Activated naive CD8-positive, alpha-beta T cell (primary cell): ENCODE data around the gene DHRS2.

ENCODE experiments used
- H3K27ac Mint-ChIP-seq: one replicate; pipeline ENCODE4 v1.8.0; 2021; ENCODE audit warnings: mixed read lengths
- H3K27me3 Mint-ChIP-seq: one replicate; pipeline ENCODE4 v1.8.0; 2021; ENCODE audit warnings: mixed read lengths
- H3K36me3 Mint-ChIP-seq: one replicate; pipeline ENCODE4 v1.8.0; 2021; ENCODE audit warnings: mixed read lengths
- H3K4me1 Mint-ChIP-seq: one replicate; pipeline ENCODE4 v1.8.0; 2021; ENCODE audit warnings: low read depth, mixed read lengths
- H3K4me3 Mint-ChIP-seq: one replicate; pipeline ENCODE4 v1.8.0; 2021; ENCODE audit warnings: mild to moderate bottlenecking, mixed read lengths
- H3K9me3 Mint-ChIP-seq: one replicate; pipeline ENCODE4 v1.8.0; 2021; ENCODE audit warnings: low read depth, mixed read lengths

DHRS2 gene

DNA sequence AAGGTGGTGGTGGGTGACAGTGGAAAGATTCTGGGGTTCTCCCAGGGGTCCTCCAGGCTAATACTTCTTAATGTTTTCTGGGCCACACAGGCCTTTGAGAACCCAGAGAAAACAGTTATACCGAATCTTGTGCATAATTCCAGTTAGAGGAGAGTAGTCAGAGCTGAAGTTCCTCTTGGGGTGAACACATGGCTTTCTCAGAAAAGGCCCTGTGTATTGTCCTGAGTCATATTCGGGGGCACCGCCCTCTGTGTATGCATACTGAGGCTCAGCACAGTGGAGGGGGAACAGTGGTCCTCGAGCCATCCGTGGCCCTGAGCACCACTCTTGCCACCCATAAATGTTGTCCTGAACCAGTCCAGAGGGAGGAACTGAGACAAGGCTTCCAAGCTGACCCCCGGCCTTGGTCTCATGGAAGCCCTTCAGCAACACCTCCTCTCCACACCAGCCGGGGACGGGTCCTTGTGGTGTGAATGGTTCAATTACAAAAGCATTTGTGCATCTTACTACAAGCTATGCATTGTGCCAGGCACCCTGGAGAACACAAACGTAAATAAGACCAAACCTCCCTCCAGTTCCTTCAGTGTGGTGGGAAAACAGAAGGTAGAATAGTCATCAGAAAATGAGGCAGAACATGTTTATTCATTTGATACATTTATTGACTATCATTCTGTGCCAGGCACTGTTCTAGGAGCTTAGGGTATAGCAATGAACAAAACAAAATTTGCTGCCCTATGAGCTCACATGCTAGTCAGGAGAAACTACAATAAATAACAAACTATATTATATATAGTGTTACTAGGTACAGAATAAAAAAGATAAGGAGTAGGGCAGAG, 9.9 kb downstream of the DHRS2 start:
- H3K36me3 Mint-ChIP-seq, result no peaks in the 10 kb centered on the region
- H3K27ac Mint-ChIP-seq, result no peak overlapping the region
- H3K4me3 Mint-ChIP-seq, result no peak overlapping the region
- H3K27me3 Mint-ChIP-seq, result peaks cover 3% of the 10 kb centered on the region
- no peaks in the 10 kb centered on the region for H3K9me3 Mint-ChIP-seq
- H3K4me1 Mint-ChIP-seq, result no peaks in the 10 kb centered on the region

DNA sequence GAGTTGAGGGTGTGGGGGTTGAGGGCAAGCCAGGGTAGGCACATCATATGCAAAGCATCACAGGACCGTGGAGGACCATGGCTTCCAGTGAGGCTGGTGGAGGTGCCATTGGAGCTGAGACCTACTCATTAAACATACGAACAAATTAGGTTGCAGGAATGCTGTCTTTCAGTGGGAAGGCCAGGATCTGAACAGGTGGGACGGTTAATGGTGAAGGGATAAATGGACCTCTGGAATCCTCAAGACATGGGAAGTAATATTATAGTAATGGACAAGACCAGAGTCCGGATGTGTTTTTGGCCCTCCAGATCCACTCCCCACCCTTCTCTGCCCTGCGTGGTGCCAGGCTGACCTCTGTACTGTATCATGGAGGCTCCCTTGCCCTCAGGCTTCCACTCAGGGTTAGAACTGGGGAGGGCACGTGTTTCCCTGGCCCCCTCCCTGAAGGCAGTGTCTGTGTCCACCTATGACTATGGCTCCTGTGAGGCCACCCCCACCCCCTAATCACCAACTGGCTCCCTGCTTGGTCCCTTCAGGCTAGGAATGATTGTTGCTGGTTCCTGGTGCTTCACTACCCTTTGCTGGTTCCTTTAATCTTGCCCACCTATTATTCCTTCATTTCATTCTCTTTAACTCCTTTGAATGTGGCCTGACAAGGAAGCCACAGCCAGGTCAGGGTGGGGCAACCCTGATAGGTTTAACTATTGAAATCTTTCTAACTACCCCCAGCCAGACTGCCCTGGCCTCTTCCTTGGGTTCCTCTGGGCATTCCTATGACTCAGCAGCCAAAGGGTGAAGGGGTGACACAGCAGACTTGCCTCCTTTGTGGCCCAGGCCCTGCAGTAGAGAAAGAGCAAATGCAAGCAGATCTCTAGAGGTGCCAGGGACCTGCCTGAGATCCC, 10.7 kb downstream of the DHRS2 start:
- Mint-ChIP-seq H3K36me3 (no peaks in the 10 kb centered on the region), H3K27ac (no peak overlapping the region), H3K27me3 (peaks cover 3% of the 10 kb centered on the region), H3K4me1 (no peaks in the 10 kb centered on the region), H3K9me3 (no peaks in the 10 kb centered on the region), H3K4me3 (no peak overlapping the region)

DNA sequence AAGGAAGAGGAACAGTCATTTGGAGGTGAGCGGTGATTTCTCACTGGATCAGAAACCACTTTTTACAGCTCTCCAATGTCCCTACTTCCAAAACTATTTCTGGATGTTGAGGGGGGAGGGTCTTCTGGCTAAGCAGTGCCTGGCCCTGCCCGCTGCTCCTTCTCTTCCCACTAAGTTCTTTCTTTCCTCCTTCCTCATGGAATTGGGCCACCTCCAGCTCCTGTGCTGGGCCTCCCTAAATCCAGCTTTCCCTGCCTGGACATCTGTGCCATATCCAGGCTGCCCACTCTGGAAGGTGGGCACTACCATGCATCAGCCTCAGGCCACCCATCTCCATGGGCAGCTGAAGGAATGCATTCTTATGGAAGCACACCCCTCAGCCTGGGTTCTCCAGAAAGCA, 11.5 kb downstream of the DHRS2 start:
- no peaks in the 10 kb centered on the region for H3K4me1 Mint-ChIP-seq
- H3K9me3 Mint-ChIP-seq, result no peaks in the 10 kb centered on the region
- H3K27ac Mint-ChIP-seq, result no peak overlapping the region
- no peak overlapping the region for H3K4me3 Mint-ChIP-seq
- H3K27me3 Mint-ChIP-seq, result peaks cover 3% of the 10 kb centered on the region
- H3K36me3 Mint-ChIP-seq, result no peaks in the 10 kb centered on the region

DNA sequence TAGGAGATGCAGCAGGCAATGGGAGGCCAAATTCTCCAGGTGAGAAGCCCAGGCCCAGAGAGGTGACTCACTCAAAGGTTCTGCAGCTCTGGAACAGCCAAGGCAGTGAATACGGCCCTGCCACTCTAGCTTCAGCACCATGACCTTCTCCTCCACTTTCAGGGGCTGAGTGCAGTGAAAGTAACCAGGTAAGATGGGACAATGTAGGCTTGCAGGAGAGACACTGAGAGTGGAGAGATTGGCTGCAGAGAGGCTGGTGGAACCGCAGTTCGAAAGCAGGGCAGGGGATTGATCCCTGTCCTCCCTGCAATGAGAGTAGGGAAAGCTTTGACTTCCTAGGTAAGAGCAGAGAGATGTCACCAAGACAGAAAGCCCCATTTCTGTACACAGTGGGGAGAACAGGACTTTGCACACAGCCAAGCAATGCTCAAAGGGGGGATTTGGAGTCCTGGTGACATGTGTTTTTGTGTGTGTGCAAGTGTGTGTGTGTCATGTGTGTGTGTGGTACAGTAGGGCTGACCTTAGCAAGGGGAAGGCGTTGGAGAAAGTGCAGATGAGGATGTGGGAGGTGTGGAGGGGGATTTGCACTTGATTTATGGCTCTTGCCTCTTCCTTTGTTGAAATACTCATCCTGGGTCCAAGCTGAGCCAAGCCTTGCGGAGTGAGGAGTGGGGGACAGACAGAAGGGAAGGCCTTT, 12.7 kb downstream of the DHRS2 start:
- H3K36me3 Mint-ChIP-seq, result no peaks in the 10 kb centered on the region
- no peaks in the 10 kb centered on the region for H3K4me1 Mint-ChIP-seq
- no peaks in the 10 kb centered on the region for H3K9me3 Mint-ChIP-seq
- H3K4me3 Mint-ChIP-seq, result no peak overlapping the region
- H3K27me3 Mint-ChIP-seq, result peaks cover 3% of the 10 kb centered on the region
- no peak overlapping the region for H3K27ac Mint-ChIP-seq

DNA sequence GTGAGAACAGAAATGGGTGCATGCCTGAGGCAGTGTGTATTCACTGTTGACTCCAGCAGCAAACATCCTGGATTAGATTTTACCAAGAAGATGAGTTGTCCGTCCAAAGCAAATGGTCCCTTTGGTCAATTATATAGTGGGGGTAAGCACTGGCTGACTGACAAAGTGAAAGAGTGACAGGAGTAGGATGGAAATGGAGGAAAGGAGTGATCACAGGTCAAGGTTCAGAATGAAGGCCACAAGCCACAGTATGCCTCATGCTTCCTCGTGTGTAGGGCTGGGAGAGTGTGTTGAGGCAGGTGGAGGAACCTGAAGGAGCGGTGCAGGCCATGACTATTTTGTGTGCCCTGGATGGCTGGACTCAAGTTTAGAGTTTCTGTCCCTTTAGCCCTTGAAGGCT, 14.3 kb downstream of the DHRS2 start:
- H3K4me3 Mint-ChIP-seq, result no peak overlapping the region
- H3K9me3 Mint-ChIP-seq, result no peaks in the 10 kb centered on the region
- H3K36me3 Mint-ChIP-seq, result peaks cover 2% of the 10 kb centered on the region
- peaks cover 3% of the 10 kb centered on the region for H3K27me3 Mint-ChIP-seq
- no peaks in the 10 kb centered on the region for H3K4me1 Mint-ChIP-seq
- no peak overlapping the region for H3K27ac Mint-ChIP-seq

DNA sequence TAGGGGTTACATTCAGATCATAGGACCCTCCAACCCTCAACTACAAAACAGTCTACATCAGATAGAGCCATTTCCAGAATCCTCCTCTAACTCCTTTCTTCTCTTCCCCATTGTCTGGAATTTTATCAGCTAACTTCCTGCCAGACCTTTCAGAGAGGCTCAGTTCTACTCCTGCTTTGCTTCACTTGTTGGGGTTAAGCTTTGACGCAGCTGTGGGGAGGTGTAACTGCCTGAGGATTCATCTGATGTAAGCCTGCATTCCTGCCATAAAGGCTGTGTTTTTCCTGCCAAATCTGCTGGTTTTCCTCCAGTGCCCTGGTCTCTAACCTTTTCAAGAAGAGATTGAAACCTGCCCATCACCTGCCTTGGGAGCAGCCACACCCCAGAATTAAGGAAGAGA, 16.9 kb downstream of the DHRS2 start:
- Mint-ChIP-seq H3K27ac (no peak overlapping the region), H3K4me1 (no peaks in the 10 kb centered on the region), H3K9me3 (no peaks in the 10 kb centered on the region), H3K27me3 (peaks cover 3% of the 10 kb centered on the region), H3K4me3 (no peak overlapping the region), H3K36me3 (peaks cover 2% of the 10 kb centered on the region)

DNA sequence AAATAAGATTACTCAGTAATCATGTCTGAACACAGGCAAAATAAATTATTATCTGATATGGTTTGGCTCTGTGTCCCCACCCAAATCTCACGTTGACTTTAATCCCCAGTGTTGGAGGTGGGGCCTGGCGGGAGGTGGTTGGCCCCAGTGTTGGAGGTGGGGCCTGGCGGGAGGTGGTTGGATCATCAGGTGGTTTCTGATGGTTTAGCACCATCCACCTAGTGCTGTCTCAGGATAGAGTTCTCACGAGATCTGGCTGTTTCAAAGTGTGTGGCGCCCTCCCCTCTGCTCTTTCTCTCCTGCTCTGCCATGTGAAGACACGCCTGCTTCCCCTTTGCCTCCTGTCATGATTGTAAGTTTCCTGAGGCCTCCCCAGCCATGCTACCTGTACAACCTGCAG, 18.1 kb downstream of the DHRS2 start:
- peaks cover 2% of the 10 kb centered on the region for H3K36me3 Mint-ChIP-seq
- H3K27me3 Mint-ChIP-seq, result no peaks in the 10 kb centered on the region
- H3K9me3 Mint-ChIP-seq, result no peaks in the 10 kb centered on the region
- no peaks in the 10 kb centered on the region for H3K4me1 Mint-ChIP-seq
- no peak overlapping the region for H3K27ac Mint-ChIP-seq
- no peak overlapping the region for H3K4me3 Mint-ChIP-seq

DNA sequence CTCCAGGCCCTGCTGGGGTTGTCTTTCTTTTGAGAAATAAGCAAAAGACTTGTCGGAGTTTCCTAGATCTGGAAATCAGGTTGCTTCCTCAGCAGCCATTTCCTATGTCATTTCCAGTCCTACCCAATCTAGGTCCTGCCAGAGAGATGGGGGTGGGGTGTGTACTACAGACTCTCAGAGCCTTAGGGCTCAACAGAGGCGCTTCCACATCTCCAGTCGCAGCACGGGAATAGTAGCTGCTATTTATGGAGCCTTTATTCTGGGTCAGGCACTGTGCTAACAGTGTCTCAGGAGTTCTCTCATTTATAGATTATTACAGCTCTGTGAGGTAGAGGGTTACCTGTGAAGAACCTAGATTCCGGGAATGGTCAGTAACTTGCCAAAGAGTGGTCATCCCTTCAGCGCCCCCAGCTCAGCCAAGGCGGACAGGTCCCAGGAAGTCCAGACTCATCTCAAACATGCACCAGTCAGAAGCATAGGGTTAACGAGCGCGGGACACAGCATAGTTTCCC, 21.9 kb downstream of the DHRS2 start:
- Mint-ChIP-seq H3K27ac (no peak overlapping the region), H3K9me3 (no peaks in the 10 kb centered on the region), H3K27me3 (no peaks in the 10 kb centered on the region), H3K36me3 (peaks cover 4% of the 10 kb centered on the region), H3K4me1 (peaks cover 6% of the 10 kb centered on the region), H3K4me3 (no peak overlapping the region)

DNA sequence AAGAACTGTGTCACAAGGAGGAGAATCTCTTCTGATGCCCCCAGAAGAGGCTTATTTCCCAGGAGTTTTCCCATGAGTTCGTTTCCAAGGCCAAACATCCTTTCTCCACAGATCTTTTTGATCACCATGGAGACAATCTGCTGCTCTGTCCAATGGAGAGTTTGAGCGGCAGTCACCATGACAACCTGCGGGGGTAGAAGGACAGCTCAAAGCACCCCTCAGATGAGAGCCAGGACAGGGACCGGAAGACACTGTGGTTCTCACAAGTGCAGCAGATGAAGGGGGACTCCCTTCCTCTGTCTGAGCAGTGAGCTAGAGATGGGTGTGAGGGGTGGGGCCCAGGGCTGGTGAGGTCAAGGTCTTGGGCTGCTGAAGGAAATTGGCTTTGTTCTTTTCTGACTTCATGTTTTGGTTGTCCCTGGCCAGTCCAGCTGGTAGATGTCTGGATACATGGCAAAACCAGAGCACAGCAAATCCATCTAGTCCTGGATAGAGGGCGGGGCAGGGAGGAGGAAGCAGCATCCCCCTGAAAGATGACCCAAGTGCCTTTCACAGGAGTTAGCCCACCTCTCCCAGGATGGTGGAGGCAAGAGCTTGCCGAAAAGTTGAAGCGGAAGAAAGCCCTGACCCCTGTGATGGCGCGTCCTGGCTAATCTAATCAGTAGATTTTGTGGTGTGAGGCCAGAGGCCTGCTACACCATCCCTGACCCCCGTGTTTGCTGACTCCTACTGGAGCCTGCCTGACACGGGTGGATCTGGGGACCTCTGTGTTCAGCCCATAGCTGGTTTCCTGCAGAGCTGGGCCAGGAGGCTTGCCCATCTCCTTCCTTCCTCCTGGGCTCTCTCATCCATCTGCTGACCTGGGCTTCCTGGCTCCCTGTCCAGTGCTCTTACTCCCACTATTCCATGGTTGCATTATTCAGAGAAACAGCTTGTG, 24.4 kb downstream of the DHRS2 start:
- Mint-ChIP-seq H3K27me3 (peaks cover 2% of the 10 kb centered on the region), H3K4me3 (no peak overlapping the region), H3K9me3 (no peaks in the 10 kb centered on the region), H3K36me3 (peaks cover 2% of the 10 kb centered on the region), H3K4me1 (peaks cover 6% of the 10 kb centered on the region), H3K27ac (no peak overlapping the region)

DNA sequence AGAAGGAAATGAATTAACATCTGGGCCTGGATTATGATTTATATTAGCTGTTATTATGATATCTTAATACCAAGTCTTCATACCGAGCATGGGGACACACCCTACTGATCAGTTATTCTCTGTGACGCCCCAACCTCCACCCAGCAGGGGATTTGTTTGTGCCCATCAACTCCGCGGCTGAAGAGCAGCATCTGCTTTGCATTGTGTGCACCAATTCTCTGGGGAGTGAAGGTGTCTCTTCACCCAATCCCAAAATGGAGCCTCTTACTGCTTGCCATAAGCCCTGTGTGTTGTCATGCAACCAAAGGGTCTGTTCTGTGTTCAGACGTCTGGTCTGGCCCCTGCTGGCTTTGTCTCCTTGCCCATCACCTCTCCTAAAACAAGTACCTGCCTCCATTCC, 25.4 kb downstream of the DHRS2 start:
- Mint-ChIP-seq H3K27ac (no peak overlapping the region), H3K27me3 (peaks cover 2% of the 10 kb centered on the region), H3K4me3 (no peak overlapping the region)

DNA sequence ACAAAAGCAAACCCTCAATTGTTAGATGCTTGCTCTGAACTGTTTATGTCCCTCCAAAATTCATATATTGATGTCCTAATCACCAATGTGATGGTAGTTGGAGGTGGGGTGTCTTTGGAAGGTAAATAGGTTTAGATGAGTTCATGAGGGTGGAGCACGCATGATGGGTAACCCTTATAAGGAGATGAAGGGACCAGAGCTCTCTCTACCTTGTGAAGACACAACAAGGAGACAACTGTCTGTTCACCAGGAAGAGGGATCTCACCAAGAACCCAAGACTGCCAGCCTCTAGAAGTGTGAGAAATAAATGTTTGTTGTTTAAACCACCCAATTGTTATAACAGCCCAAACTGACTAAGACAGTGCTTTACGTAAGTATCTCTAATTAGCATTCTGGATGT, 27.0 kb downstream of the DHRS2 start:
- Mint-ChIP-seq H3K4me1 (peaks cover 6% of the 10 kb centered on the region), H3K4me3 (no peak overlapping the region), H3K27ac (no peak overlapping the region), H3K27me3 (peaks cover 4% of the 10 kb centered on the region), H3K36me3 (peaks cover 2% of the 10 kb centered on the region), H3K9me3 (no peaks in the 10 kb centered on the region)

More for the DNA sequence above, 25.4 kb downstream of the DHRS2 start:
- Mint-ChIP-seq H3K9me3 (no peaks in the 10 kb centered on the region), H3K4me1 (peaks cover 6% of the 10 kb centered on the region), H3K36me3 (peaks cover 2% of the 10 kb centered on the region)

DNA sequence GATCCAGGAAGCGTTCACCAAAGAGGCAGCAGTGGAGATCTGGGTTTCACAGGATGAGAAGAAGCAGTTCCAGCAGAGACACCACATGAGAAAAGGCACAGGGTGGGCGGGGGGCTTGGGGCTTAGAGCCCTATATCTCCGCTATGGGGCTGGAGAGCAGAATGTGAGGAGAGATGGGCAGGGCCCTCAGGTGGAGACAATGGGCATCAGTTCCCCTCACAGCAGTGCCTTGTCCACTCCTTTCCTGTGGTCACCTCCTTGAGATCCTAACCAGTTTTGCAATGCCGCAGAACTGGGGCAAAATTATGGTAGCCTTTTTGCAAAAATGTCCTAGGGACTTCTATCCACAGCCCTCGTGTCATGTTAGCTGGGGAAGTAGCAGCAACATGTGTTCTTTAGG, 27.5 kb downstream of the DHRS2 start:
- Mint-ChIP-seq H3K27me3 (peaks cover 4% of the 10 kb centered on the region), H3K4me1 (peaks cover 6% of the 10 kb centered on the region), H3K27ac (no peak overlapping the region), H3K36me3 (peaks cover 2% of the 10 kb centered on the region), H3K9me3 (no peaks in the 10 kb centered on the region), H3K4me3 (no peak overlapping the region)

DNA sequence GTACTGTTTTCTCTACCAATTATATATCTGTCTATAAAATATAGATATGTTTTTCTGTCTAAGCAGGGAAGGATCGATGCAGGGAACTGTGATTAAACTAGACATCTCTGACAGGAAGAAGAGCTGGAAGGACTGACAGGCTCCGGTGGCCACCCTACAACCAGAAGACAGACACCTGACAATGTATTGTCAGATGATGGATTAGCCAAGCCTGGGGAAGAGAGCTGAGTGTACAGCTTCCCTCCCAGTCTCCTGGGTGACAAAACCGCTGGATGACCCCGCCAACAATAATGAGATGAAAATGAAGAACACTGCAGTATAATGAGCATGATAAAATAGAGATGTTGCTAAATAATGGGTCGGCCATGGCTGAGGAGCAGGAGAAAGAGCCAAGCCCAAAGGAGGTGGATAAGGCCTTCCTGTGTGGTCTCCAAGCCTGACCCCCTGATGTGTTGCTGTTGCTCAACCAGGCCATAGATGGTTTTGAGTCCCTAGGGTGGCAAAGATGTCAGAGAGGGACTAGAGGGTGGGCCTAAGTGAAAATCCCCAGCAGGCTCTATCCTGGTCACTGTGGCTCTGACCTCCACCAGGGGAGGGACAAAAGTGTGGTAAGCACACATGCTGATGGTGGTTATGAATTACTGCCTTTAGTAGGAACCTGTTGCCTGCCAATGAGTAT, 28.2 kb downstream of the DHRS2 start:
- Mint-ChIP-seq H3K36me3 (peaks cover 2% of the 10 kb centered on the region), H3K27me3 (peaks cover 4% of the 10 kb centered on the region), H3K9me3 (no peaks in the 10 kb centered on the region), H3K27ac (no peak overlapping the region), H3K4me3 (no peak overlapping the region), H3K4me1 (peaks cover 6% of the 10 kb centered on the region)
